GM19193 (cell line): Measurements from ENCODE around the gene TTC12.

Experiments
- POLR2A ChIP-seq: IDR thresholded peaks from 4 replicates; pipeline ENCODE4 v1.6.1; 2011; ENCODE audit not compliant: insufficient read depth, insufficient read length; ENCODE audit errors: extremely low read depth

TTC12 gene

GRCh38 chr11:113314389-113315301 lies at the start of gene TTC12:
Gene TTC12, plus strand, starts transcription at chr11:113314583. Its CDS starts 1,675 bp downstream, at chr11:113316258.
- peak; percentile 86 for TF ChIP-seq POLR2A

- no peak for TF ChIP-seq POLR2A
Observed at GRCh38 chr11:113265362-113265761, 49.0 kb upstream of the TTC12 start.

GRCh38 chr11:113267493-113267892 lies 46.9 kb upstream of the TTC12 start:
- no peak for TF ChIP-seq POLR2A

- no peak for TF ChIP-seq POLR2A
Observed at GRCh38 chr11:113269096-113269495, 45.3 kb upstream of the TTC12 start.

GRCh38 chr11:113269636-113270035 lies 44.7 kb upstream of the TTC12 start:
- TF ChIP-seq POLR2A, result no peak

GRCh38 chr11:113270080-113270479 lies 44.3 kb upstream of the TTC12 start:
- TF ChIP-seq POLR2A, result no peak

- no peak for TF ChIP-seq POLR2A
Observed at GRCh38 chr11:113271551-113272245, 42.7 kb upstream of the TTC12 start.

- TF ChIP-seq POLR2A, result no peak
Observed at GRCh38 chr11:113272281-113272680, 42.1 kb upstream of the TTC12 start.

- no peak for TF ChIP-seq POLR2A
Observed at GRCh38 chr11:113272927-113273615, 41.3 kb upstream of the TTC12 start.

GRCh38 chr11:113273720-113274119 lies 40.7 kb upstream of the TTC12 start:
- TF ChIP-seq POLR2A, result no peak

- TF ChIP-seq POLR2A, result no peak
Observed at GRCh38 chr11:113274713-113275582, 39.4 kb upstream of the TTC12 start.

- no peak for TF ChIP-seq POLR2A
Observed at GRCh38 chr11:113275602-113276001, 38.8 kb upstream of the TTC12 start.

GRCh38 chr11:113276466-113276865 lies 37.9 kb upstream of the TTC12 start:
- no peak for TF ChIP-seq POLR2A

- TF ChIP-seq POLR2A, result no peak
Observed at GRCh38 chr11:113277907-113278306, 36.5 kb upstream of the TTC12 start.
